ENCODE measurements around the gene CFAP206.

CFAP206 gene

GRCh38 chr6:87472525-87473418 lies 65.0 kb downstream of the CFAP206 start, which contains the start of gene SLC35A1 (continued):
- TF ChIP-seq REST (tag by site-specific recombination; IDR thresholded peaks at IDR 0.05) (peak; percentile 59; the same call in 1 of the 2 replicates), ZNF488 (tag by site-specific recombination; IDR thresholded peaks at IDR 0.05) (0 out of 2 replicates have a peak, but pooled peaks have one; percentile 4), ZNF624 (tag by site-specific recombination; IDR thresholded peaks at IDR 0.05) (no peak), ZNF394 (tag by site-specific recombination; IDR thresholded peaks at IDR 0.05; ENCODE audit: borderline replicate concordance) (peak; percentile 68), ZNF501 (tag by site-specific recombination; IDR thresholded peaks at IDR 0.05) (peak; percentile 92), SCRT2 (tag by site-specific recombination; IDR thresholded peaks at IDR 0.05) (no peak), ZNF248 (tag by site-specific recombination; IDR thresholded peaks at IDR 0.05) (no peak), ZNF292 (tag by site-specific recombination; IDR thresholded peaks at IDR 0.05; ENCODE audit: borderline replicate concordance, low read depth) (no peak), ZNF132 (tag by site-specific recombination; IDR thresholded peaks at IDR 0.05; ENCODE audit: borderline replicate concordance) (no peak), ZSCAN30 (tag by site-specific recombination; IDR thresholded peaks at IDR 0.05) (no peak; the same call in none of the 2 replicates), KLF7 (tag by site-specific recombination; IDR thresholded peaks at IDR 0.05; ENCODE audit: borderline replicate concordance) (0 out of 2 replicates have a peak, but pooled peaks have one; percentile 17), GLIS2 (tag by site-specific recombination; IDR thresholded peaks at IDR 0.05) (peak; percentile 100), ZNF366 (tag by site-specific recombination; conservative IDR thresholded peaks at IDR 0.05) (no peak), ZNF621 (tag by site-specific recombination; IDR thresholded peaks at IDR 0.05) (no peak), ZNF18 (tag by site-specific recombination; IDR thresholded peaks at IDR 0.05) (peak; percentile 99), ZNF146 (tag by site-specific recombination; IDR thresholded peaks at IDR 0.05) (0 out of 2 replicates have a peak, but pooled peaks have one; percentile 10), ZBTB7A (tag by site-specific recombination; IDR thresholded peaks at IDR 0.05; ENCODE audit: low read depth) (peak; percentile 47; the same call in 1 of the 2 replicates), ZFP41 (tag by site-specific recombination; IDR thresholded peaks at IDR 0.05; ENCODE audit: borderline replicate concordance) (no peak), ZNF350 (tag by site-specific recombination; IDR thresholded peaks at IDR 0.05) (no peak), ZNF548 (tag by site-specific recombination; IDR thresholded peaks at IDR 0.05) (no peak), ZNF239 (tag by site-specific recombination; IDR thresholded peaks at IDR 0.05) (no peak; the same call in 1 of the 2 replicates), ZNF214 (tag by site-specific recombination; IDR thresholded peaks at IDR 0.05; ENCODE audit: borderline replicate concordance) (no peak), ZNF274 (IDR thresholded peaks at IDR 0.05; ENCODE audit: low read length) (no peak), ZNF274 (tag by site-specific recombination; IDR thresholded peaks at IDR 0.05; ENCODE audit: borderline replicate concordance) (no peak), ZNF768 (tag by site-specific recombination; IDR thresholded peaks at IDR 0.05) (no peak)
- TF ChIP-seq, protein P1, sequence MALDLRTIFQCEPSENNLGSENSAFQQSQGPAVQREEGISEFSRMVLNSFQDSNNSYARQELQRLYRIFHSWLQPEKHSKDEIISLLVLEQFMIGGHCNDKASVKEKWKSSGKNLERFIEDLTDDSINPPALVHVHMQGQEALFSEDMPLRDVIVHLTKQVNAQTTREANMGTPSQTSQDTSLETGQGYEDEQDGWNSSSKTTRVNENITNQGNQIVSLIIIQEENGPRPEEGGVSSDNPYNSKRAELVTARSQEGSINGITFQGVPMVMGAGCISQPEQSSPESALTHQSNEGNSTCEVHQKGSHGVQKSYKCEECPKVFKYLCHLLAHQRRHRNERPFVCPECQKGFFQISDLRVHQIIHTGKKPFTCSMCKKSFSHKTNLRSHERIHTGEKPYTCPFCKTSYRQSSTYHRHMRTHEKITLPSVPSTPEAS (tag by site-specific recombination; IDR thresholded peaks at IDR 0.05), result no peak
- TF ChIP-seq, protein P2, sequence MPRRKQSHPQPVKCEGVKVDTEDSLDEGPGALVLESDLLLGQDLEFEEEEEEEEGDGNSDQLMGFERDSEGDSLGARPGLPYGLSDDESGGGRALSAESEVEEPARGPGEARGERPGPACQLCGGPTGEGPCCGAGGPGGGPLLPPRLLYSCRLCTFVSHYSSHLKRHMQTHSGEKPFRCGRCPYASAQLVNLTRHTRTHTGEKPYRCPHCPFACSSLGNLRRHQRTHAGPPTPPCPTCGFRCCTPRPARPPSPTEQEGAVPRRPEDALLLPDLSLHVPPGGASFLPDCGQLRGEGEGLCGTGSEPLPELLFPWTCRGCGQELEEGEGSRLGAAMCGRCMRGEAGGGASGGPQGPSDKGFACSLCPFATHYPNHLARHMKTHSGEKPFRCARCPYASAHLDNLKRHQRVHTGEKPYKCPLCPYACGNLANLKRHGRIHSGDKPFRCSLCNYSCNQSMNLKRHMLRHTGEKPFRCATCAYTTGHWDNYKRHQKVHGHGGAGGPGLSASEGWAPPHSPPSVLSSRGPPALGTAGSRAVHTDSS (tag by site-specific recombination; IDR thresholded peaks at IDR 0.05), result no peak
- TF ChIP-seq, protein P3, sequence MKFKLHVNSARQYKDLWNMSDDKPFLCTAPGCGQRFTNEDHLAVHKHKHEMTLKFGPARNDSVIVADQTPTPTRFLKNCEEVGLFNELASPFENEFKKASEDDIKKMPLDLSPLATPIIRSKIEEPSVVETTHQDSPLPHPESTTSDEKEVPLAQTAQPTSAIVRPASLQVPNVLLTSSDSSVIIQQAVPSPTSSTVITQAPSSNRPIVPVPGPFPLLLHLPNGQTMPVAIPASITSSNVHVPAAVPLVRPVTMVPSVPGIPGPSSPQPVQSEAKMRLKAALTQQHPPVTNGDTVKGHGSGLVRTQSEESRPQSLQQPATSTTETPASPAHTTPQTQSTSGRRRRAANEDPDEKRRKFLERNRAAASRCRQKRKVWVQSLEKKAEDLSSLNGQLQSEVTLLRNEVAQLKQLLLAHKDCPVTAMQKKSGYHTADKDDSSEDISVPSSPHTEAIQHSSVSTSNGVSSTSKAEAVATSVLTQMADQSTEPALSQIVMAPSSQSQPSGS (tag by site-specific recombination; IDR thresholded peaks at IDR 0.05; ENCODE audit: low read depth), result no peak

Data from HEK293 (cell line).